DND-41 (cell line): ENCODE measurements around the gene STK4.

Source experiments
- EZH2 ChIP-seq: IDR thresholded peaks from 3 replicates; pipeline ENCODE4 v1.6.1; 2012; ENCODE audit warnings: borderline replicate concordance, low read depth, mild to moderate bottlenecking, moderate library complexity, low read length, inconsistent platforms; ENCODE audit not compliant: severe bottlenecking
- TF ChIP-seq, protein P1 (sequence below): IDR thresholded peaks from 2 replicates; pipeline ENCODE4 v1.5.1; 2012; ENCODE audit warnings: borderline replicate concordance, low read length, moderate library complexity, mild to moderate bottlenecking; ENCODE audit not compliant: poor library complexity, severe bottlenecking; ENCODE audit errors: extremely low read depth

DNA sequence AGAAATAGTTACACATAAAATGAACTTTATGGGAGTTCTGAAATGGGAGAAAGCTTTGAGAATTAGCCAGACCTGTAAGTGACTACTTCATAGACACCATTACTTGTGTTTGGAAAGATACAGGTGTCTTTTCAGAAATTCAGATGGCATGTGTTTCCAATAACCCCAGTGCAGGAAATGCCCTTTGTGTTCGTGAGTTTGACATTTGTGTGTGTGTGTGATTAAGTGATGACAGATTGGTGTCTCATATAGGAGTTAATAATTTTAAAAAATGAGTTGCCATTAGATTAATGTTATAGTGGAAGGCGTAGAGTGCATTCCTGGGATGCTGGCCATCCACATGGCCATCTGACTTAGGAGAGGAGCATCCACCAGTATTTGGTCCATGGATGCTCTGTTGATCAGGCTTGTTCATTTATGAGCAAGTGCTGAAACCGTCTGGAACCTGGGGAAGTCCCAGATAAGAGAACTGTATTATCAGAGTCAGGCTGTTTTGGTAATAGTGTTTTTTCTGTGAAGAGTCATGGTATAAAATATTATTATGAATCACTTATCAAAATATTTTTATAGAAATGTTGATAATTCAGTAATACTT, 3.1 kb downstream of the STK4 start:
- no peak for TF ChIP-seq EZH2
- TF ChIP-seq, protein P1, sequence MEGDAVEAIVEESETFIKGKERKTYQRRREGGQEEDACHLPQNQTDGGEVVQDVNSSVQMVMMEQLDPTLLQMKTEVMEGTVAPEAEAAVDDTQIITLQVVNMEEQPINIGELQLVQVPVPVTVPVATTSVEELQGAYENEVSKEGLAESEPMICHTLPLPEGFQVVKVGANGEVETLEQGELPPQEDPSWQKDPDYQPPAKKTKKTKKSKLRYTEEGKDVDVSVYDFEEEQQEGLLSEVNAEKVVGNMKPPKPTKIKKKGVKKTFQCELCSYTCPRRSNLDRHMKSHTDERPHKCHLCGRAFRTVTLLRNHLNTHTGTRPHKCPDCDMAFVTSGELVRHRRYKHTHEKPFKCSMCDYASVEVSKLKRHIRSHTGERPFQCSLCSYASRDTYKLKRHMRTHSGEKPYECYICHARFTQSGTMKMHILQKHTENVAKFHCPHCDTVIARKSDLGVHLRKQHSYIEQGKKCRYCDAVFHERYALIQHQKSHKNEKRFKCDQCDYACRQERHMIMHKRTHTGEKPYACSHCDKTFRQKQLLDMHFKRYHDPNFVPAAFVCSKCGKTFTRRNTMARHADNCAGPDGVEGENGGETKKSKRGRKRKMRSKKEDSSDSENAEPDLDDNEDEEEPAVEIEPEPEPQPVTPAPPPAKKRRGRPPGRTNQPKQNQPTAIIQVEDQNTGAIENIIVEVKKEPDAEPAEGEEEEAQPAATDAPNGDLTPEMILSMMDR = no peak
